HCT116 (cell line): ENCODE data around the gene TRIM43. TPM values are rescaled to one million over a fixed set of nuclear protein-coding genes. Genes with fewer than 3 reads are reported as not detected.
A peak's percentile ranks its signal among the peaks of the same experiment; 100 is the strongest.
"Not testable (repeated sequence)": the region's sequence is repeated elsewhere in the genome, so short reads cannot be mapped to it uniquely, and the experiment has no call there.

ENCODE experiments used
- ATAC-seq: fragments of 200-7000 bp; cut with Tn5 transposase; 2 replicates; pipeline ENCODE4 v1.9.1; 2020; ENCODE audit warnings: mild to moderate bottlenecking, moderate library complexity
- BruUV-seq: library from RNA; stranded (reverse); fragments of 400-500 nt; replicated peaks from 2 replicates; lab custom pipeline; 2021; lab: Mats Ljungman, UMichigan
- CTCF ChIA-PET: fragments of 300-600 bp; sonication (Branson Sonifier 250); formaldehyde crosslinking; loops from one replicate; lab custom pipeline; 2021; ENCODE audit warnings: antibody characterized with exemption; lab: Charles Lee
- POLR2A ChIA-PET: fragments of 300-600, 350-600 bp; sonication (Branson Sonifier 250); formaldehyde crosslinking; loops from one replicate; lab custom pipeline; 2021; ENCODE audit warnings: antibody characterized with exemption; lab: Charles Lee
- RAD21 ChIA-PET, 2 experiments: fragments of 300-600 bp; sonication (Branson Sonifier 250); formaldehyde crosslinking; loops; one replicate each; lab custom pipeline; 2023; ENCODE audit warnings: low total read pairs in 2 of 2; ENCODE audit not compliant: uncharacterized antibody in 2 of 2, unreplicated experiment in 2 of 2, low non-redundant PET in 1 of 2; lab: Charles Lee
- DNase-seq: peaks from one replicate; pipeline ENCODE4 v3.0.0-alpha.2; 2010; ENCODE audit warnings: low read depth, low spot score
- H2AFZ ChIP-seq: fragments of 200-600 bp; shearing (Covaris generic), sonication (generic); 2 replicates; pipeline ENCODE4 v1.6.1; 2017; ENCODE audit warnings: low read depth, mixed run types, mixed read lengths, antibody characterized with exemption, low read length; ENCODE audit not compliant: poor library complexity, severe bottlenecking
- H3K27ac ChIP-seq: 2 replicates; pipeline ENCODE4 v1.5.1; 2012; ENCODE audit warnings: low read depth, low read length
- H3K27me3 ChIP-seq: fragments of 200-600 bp; sonication (generic); 2 replicates; pipeline ENCODE4 v1.6.1; 2016; ENCODE audit warnings: mixed run types, low read length, mixed read lengths; ENCODE audit not compliant: insufficient read depth
- H3K36me3 ChIP-seq, 2 experiments: fragments of 200-500 bp in 1 of 2; fragments of 200-600 bp in 1 of 2; sonication (Bioruptor generic) in 1 of 2; sonication (generic) in 1 of 2; 2 replicates each; pipeline versions ENCODE4 v1.5.1 to v1.6.1; 2014 to 2016; ENCODE audit warnings: low read length in 2 of 2, inconsistent platforms in 1 of 2, mixed read lengths in 1 of 2, mixed run types in 1 of 2; ENCODE audit not compliant: insufficient read depth in 2 of 2, control insufficient read depth in 1 of 2
- H3K4me1 ChIP-seq, 2 experiments: fragments of 200-600 bp in 1 of 2; sonication (generic) in 1 of 2; 2 replicates each; pipeline versions ENCODE4 v1.5.1 to v1.6.1; 2012 to 2017; ENCODE audit warnings: low read length in 2 of 2, inconsistent platforms in 1 of 2, mild to moderate bottlenecking in 1 of 2, mixed read lengths in 1 of 2, mixed run types in 1 of 2, moderate library complexity in 1 of 2; ENCODE audit not compliant: insufficient read depth in 2 of 2, control insufficient read depth in 1 of 2
- H3K4me2 ChIP-seq: fragments of 200-600 bp; sonication (generic); 2 replicates; pipeline ENCODE4 v1.6.1; 2017; ENCODE audit warnings: mixed run types, low read length, mixed read lengths
- H3K4me3 ChIP-seq, 2 experiments: fragments of 200-600 bp in 1 of 2; sonication (generic) in 1 of 2; replicated peaks in 1 of 2; 2 replicates each; pipeline ENCODE4 v1.5.1; 2011 to 2016; ENCODE audit warnings: low read length in 2 of 2, control low read depth in 1 of 2, low read depth in 1 of 2, mild to moderate bottlenecking in 1 of 2, mixed read lengths in 1 of 2, mixed run types in 1 of 2
- H3K79me2 ChIP-seq: fragments of 200-600 bp; sonication (generic); 2 replicates; pipeline ENCODE4 v1.6.1; 2017; ENCODE audit warnings: mild to moderate bottlenecking, mixed run types, low read length, moderate library complexity, mixed read lengths; ENCODE audit not compliant: insufficient read depth
- H3K9ac ChIP-seq: fragments of 200-600 bp; sonication (generic); 2 replicates; pipeline ENCODE4 v1.6.1; 2016; ENCODE audit warnings: low read length, mixed read lengths
- H3K9me2 ChIP-seq: fragments of 200-600 bp; sonication (generic), shearing (Covaris generic); 2 replicates; pipeline ENCODE4 v1.6.1; 2017; ENCODE audit warnings: mixed run types, mild to moderate bottlenecking, moderate library complexity; ENCODE audit not compliant: insufficient read depth
- H3K9me3 ChIP-seq, 2 experiments: fragments of 200-500 bp in 1 of 2; fragments of 200-600 bp in 1 of 2; sonication (Bioruptor generic) in 1 of 2; sonication (generic) in 1 of 2; 2 replicates each; pipeline ENCODE4 v1.6.1; 2014 to 2017; ENCODE audit warnings: low read length in 2 of 2, mixed read lengths in 2 of 2, inconsistent platforms in 1 of 2, low read depth in 1 of 2, mild to moderate bottlenecking in 1 of 2, mixed run types in 1 of 2, moderate library complexity in 1 of 2; ENCODE audit not compliant: control insufficient read depth in 1 of 2, insufficient read depth in 1 of 2
- H4K20me1 ChIP-seq: fragments of 200-600 bp; sonication (generic), shearing (Covaris generic); 2 replicates; pipeline ENCODE4 v1.6.1; 2017; ENCODE audit warnings: mixed run types, mild to moderate bottlenecking, moderate library complexity; ENCODE audit not compliant: insufficient read depth
- intact Hi-C: fragments of 100-400 bp; cut with micrococcal nuclease; formaldehyde crosslinking; loops from 2 replicates; pipeline ENCODE4 v1.10.0; 2022
- total RNA-seq: library from RNA; stranded (reverse); gene quantifications from one replicate; pipeline ENCODE4 v1.2.1, GENCODE V29; 2021; ENCODE audit not compliant: unreplicated experiment

The TRIM43 gene
- total RNA-seq, 1 experiment from 2014 or later = not detected

- H3K9me2 ChIP-seq, H3K4me1 ChIP-seq, H3K27me3 ChIP-seq, CTCF ChIA-PET, H3K9me3 ChIP-seq, H2AFZ ChIP-seq, H3K27ac ChIP-seq, BruUV-seq, H3K36me3 ChIP-seq, RAD21 ChIA-PET, POLR2A ChIA-PET, H4K20me1 ChIP-seq, H3K79me2 ChIP-seq, H3K9ac ChIP-seq, DNase-seq, H3K4me2 ChIP-seq, H3K4me3 ChIP-seq, intact Hi-C loops, ATAC-seq: not testable (repeated sequence)
These were observed 39.2 kb downstream of the TRIM43 start for GRCh38 chr2:95630987-95631386.

GRCh38 chr2:95633626-95634259 lies 41.9 kb downstream of the TRIM43 start:
- H3K36me3 ChIP-seq, H2AFZ ChIP-seq, RAD21 ChIA-PET, H3K9ac ChIP-seq, CTCF ChIA-PET, H3K27me3 ChIP-seq, H3K4me1 ChIP-seq, ATAC-seq, H3K9me2 ChIP-seq, H4K20me1 ChIP-seq, H3K27ac ChIP-seq, H3K4me2 ChIP-seq, intact Hi-C loops, BruUV-seq, H3K9me3 ChIP-seq, DNase-seq, POLR2A ChIA-PET, H3K79me2 ChIP-seq, H3K4me3 ChIP-seq: not testable (repeated sequence)

- peak; percentile 65 for ATAC-seq
- H3K4me1 ChIP-seq, H3K4me3 ChIP-seq, H3K79me2 ChIP-seq, H3K9ac ChIP-seq, H3K27me3 ChIP-seq, H3K27ac ChIP-seq, intact Hi-C loops, DNase-seq, CTCF ChIA-PET, H2AFZ ChIP-seq, BruUV-seq, H3K9me3 ChIP-seq, H4K20me1 ChIP-seq, H3K9me2 ChIP-seq, RAD21 ChIA-PET, POLR2A ChIA-PET, H3K36me3 ChIP-seq, H3K4me2 ChIP-seq: not testable (repeated sequence)
These were observed 48.9 kb downstream of the TRIM43 start for GRCh38 chr2:95640515-95641288.

- POLR2A ChIA-PET, H3K27ac ChIP-seq, H4K20me1 ChIP-seq, H3K4me2 ChIP-seq, H3K36me3 ChIP-seq, H2AFZ ChIP-seq, H3K79me2 ChIP-seq, H3K4me3 ChIP-seq, H3K9me3 ChIP-seq, H3K9me2 ChIP-seq, intact Hi-C loops, H3K9ac ChIP-seq, CTCF ChIA-PET, RAD21 ChIA-PET, DNase-seq, H3K4me1 ChIP-seq, BruUV-seq, H3K27me3 ChIP-seq: not testable (repeated sequence)
- ATAC-seq = peak; percentile 39; the same call in 1 of the 2 replicates
These were observed 49.4 kb downstream of the TRIM43 start for GRCh38 chr2:95641289-95641575.
